ENCODE results near the gene OTUD3. TPM values are rescaled to one million over a fixed set of nuclear protein-coding genes. Genes with fewer than 3 reads are reported as not detected.

OTUD3 gene
- total RNA-seq, 4 donors from 2014 or later, result 3.9 to 7.3 (median 5.9) TPM

- no peak for TF ChIP-seq CTCF (IDR thresholded peaks at IDR 0.05; ENCODE audit: low read depth)
Measured at GRCh38 chr1:19955534-19956170, 73.5 kb downstream of the OTUD3 start.

- no peak for TF ChIP-seq CTCF (IDR thresholded peaks at IDR 0.05; ENCODE audit: low read depth)
Measured at GRCh38 chr1:19957779-19958178, 75.6 kb downstream of the OTUD3 start.

- no peak for TF ChIP-seq CTCF (IDR thresholded peaks at IDR 0.05; ENCODE audit: low read depth)
Measured at GRCh38 chr1:19960591-19960990, 78.4 kb downstream of the OTUD3 start.

Other genes with a start within 250 kb of the OTUD3 start
- gene NBL1, start 238.1 kb upstream of the OTUD3 start, total RNA-seq, result 10 to 100 TPM; 16.3 to 80.6 (median 51.2) TPM
- gene HTR6, start 217.5 kb upstream of the OTUD3 start, total RNA-seq, result not detected
- 10 to 100 TPM; 22.5 to 26.2 (median 23.8) TPM for gene TMCO4, start 82.5 kb upstream of the OTUD3 start, total RNA-seq
- gene RNF186, start 67.1 kb upstream of the OTUD3 start, total RNA-seq, result not detected
- not detected for gene PLA2G2E, start 41.2 kb downstream of the OTUD3 start, total RNA-seq
- 1,000 to 10,000 TPM in 2 of 4 donors, 100 to 1,000 TPM in 2; 214 to 1,021 (median 701) TPM for gene PLA2G2A, start 97.2 kb downstream of the OTUD3 start, total RNA-seq
- 1 to 10 TPM; 2.9 to 5.5 (median 4.0) TPM for gene PLA2G5, start 187.8 kb downstream of the OTUD3 start, total RNA-seq
- under 1 TPM in 1 of 4 donors, not detected in 3; 0.17 TPM for gene PLA2G2D, start 237.1 kb downstream of the OTUD3 start, total RNA-seq